Measurements from ENCODE around the gene INVS.

- TF ChIP-seq POLR2A (IDR thresholded peaks at IDR 0.05), result no peak
- no peak for TF ChIP-seq CTCF (IDR thresholded peaks at IDR 0.05 in 4 of 5, conservative IDR thresholded peaks at IDR 0.05 in 1 of 5)
Measured at GRCh38 chr9:100131216-100131615, 32.2 kb downstream of the INVS start.
